ENCODE measurements around the gene PRKCZ.

The PRKCZ gene

DNA sequence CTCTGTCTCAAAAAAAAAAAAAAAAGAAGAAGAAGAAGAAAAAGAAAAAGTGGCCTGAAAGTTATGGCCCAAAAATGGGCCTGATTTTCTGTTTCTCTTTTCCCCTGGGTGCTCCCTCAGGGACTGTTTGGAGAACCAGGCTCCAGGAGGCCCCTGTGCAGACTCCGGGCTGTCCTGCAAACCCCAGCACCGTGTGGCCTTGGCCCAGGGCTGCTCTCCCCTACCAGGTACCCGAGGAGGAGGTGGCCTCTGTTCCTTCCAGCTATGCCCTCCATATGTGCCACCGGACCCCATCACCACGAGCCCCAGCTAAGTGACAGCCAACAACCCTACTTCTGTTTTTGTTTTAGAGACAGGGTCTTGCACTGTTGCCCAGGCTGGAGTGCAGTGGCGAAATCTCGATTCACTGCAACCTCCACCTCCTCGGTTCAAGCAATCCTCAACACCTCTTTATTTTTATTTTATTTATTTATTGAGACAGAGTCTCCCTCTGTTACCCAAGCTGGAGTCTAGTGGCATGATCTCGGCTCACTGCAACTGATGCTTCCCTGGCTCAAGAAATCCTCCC is 151.9 kb downstream of the PRKCZ start:
- peaks cover 10% of the 10 kb centered on the region for H3K79me1 ChIP-seq (ENCODE audit: low read length)
- no peak overlapping the region for H2AFZ ChIP-seq (ENCODE audit: insufficient read depth, low read length, poor library complexity)
- H3K23ac ChIP-seq (ENCODE audit: low read length), result no peak overlapping the region
- H3K4ac ChIP-seq (ENCODE audit: low read depth, low read length), result no peak overlapping the region
- H3K27ac ChIP-seq (ENCODE audit: low read depth, low read length), result no peak overlapping the region
- H3K9ac ChIP-seq (ENCODE audit: low read length), result no peak overlapping the region
- no CpG with 5 or more reads among the region's 9 CpGs for WGBS (ENCODE audit: extremely low coverage, insufficient coverage, insufficient read length)
- H3K4me1 ChIP-seq (ENCODE audit: control insufficient read depth in 1 of 2, insufficient read depth in 2 of 2, low read length in 2 of 2), result peaks cover 13 to 15% of the 10 kb centered on the region in 2 experiments
- H3K18ac ChIP-seq (ENCODE audit: low read length), result no peak overlapping the region
- peaks cover 2% of the 10 kb centered on the region for H3K9me3 ChIP-seq (ENCODE audit: insufficient read depth, low read depth, low read length)
- no peaks in the 10 kb centered on the region for H3K27me3 ChIP-seq (ENCODE audit: insufficient read depth, low read length)
- H4K12ac ChIP-seq (ENCODE audit: low read depth, low read length), result no peak overlapping the region
- no peak overlapping the region for H2BK120ac ChIP-seq (ENCODE audit: insufficient read depth, low read length, poor library complexity)
- no peak for DNase-seq
- H3K4me3 ChIP-seq (ENCODE audit: low read depth, low read length), result no peak overlapping the region
- no peak overlapping the region for H3K4me2 ChIP-seq (ENCODE audit: low read length)
- no peaks in the 10 kb centered on the region for H3K36me3 ChIP-seq (ENCODE audit: control insufficient read depth in 1 of 2, insufficient read depth in 2 of 2, low read length in 2 of 2)
- H2BK5ac ChIP-seq (ENCODE audit: low read depth, low read length, poor library complexity), result no peak overlapping the region
- H4K8ac ChIP-seq (ENCODE audit: low read depth, low read length), result no peak overlapping the region
- no peak overlapping the region for H2BK12ac ChIP-seq (ENCODE audit: low read length)
- peaks cover 6% of the 10 kb centered on the region for H3K79me2 ChIP-seq (ENCODE audit: control insufficient read depth, insufficient read depth, low read length, poor library complexity)
- no peak overlapping the region for H2AK5ac ChIP-seq (ENCODE audit: low read length)
- H4K91ac ChIP-seq (ENCODE audit: low read depth, low read length), result no peak overlapping the region
- H3K14ac ChIP-seq (ENCODE audit: low read length), result no peak overlapping the region

DNA sequence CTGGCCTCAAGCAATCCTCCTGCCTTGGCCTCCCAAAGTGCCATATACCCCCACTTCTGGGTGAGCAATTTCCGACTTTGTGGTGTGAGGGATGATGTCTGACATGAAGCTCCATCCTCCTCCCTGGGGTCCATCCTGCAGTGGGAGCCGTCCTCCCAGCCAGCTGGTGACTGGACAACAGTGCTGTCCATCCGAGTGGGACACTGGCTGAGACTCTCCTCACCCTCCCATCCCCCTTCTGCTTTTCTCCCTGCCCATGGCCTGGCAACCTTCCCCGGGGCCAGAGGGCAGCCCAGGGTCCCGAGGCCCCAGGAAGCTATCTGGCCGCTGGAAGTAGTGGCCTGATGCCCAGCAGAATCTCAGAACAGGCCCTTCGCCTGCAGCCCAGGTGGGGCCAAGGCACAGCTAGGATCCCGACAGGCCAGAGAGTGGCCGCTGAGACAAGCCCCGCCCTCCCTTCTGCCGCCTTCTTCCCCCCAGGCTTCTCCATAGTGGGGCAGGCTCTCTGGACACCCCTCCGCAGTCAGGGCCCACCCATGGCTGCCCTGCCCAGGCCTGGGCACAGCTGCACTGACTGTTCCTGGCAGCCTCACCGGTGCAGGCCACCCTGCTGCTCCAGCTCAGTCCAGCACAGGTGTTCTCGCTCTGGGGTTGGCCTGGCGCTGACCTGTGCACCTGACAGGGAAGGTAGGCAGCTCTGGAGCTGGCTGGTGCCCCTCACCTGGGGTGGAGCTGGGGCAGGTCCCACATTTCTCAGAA is 152.8 kb downstream of the PRKCZ start:
- H3K27ac ChIP-seq (ENCODE audit: low read depth, low read length), result no peak overlapping the region
- no peaks in the 10 kb centered on the region for H3K36me3 ChIP-seq (ENCODE audit: control insufficient read depth in 1 of 2, insufficient read depth in 2 of 2, low read length in 2 of 2)
- no peaks in the 10 kb centered on the region for H3K27me3 ChIP-seq (ENCODE audit: insufficient read depth, low read length)
- no peak overlapping the region for H2BK120ac ChIP-seq (ENCODE audit: insufficient read depth, low read length, poor library complexity)
- no peak overlapping the region for H3K14ac ChIP-seq (ENCODE audit: low read length)
- H3K18ac ChIP-seq (ENCODE audit: low read length), result no peak overlapping the region
- H3K4me3 ChIP-seq (ENCODE audit: low read depth, low read length), result no peak overlapping the region
- no peak overlapping the region for H2AFZ ChIP-seq (ENCODE audit: insufficient read depth, low read length, poor library complexity)
- no peak overlapping the region for H3K23ac ChIP-seq (ENCODE audit: low read length)
- H4K12ac ChIP-seq (ENCODE audit: low read depth, low read length), result no peak overlapping the region
- DNase-seq, result no peak
- H3K79me2 ChIP-seq (ENCODE audit: control insufficient read depth, insufficient read depth, low read length, poor library complexity), result peaks cover 6% of the 10 kb centered on the region
- H3K4ac ChIP-seq (ENCODE audit: low read depth, low read length), result no peak overlapping the region
- no peak overlapping the region for H2BK12ac ChIP-seq (ENCODE audit: low read length)
- H2BK5ac ChIP-seq (ENCODE audit: low read depth, low read length, poor library complexity), result no peak overlapping the region
- no peak overlapping the region for H3K4me2 ChIP-seq (ENCODE audit: low read length)
- H4K91ac ChIP-seq (ENCODE audit: low read depth, low read length), result no peak overlapping the region
- H4K8ac ChIP-seq (ENCODE audit: low read depth, low read length), result no peak overlapping the region
- peaks cover 13 to 15% of the 10 kb centered on the region in 2 experiments for H3K4me1 ChIP-seq (ENCODE audit: control insufficient read depth in 1 of 2, insufficient read depth in 2 of 2, low read length in 2 of 2)
- H3K79me1 ChIP-seq (ENCODE audit: low read length), result peaks cover 10% of the 10 kb centered on the region
- H3K9me3 ChIP-seq (ENCODE audit: insufficient read depth, low read depth, low read length), result peaks cover 2% of the 10 kb centered on the region
- WGBS (ENCODE audit: extremely low coverage, insufficient coverage, insufficient read length), result no CpG with 5 or more reads among the region's 15 CpGs
- H3K9ac ChIP-seq (ENCODE audit: low read length), result no peak overlapping the region
- no peak overlapping the region for H2AK5ac ChIP-seq (ENCODE audit: low read length)

DNA sequence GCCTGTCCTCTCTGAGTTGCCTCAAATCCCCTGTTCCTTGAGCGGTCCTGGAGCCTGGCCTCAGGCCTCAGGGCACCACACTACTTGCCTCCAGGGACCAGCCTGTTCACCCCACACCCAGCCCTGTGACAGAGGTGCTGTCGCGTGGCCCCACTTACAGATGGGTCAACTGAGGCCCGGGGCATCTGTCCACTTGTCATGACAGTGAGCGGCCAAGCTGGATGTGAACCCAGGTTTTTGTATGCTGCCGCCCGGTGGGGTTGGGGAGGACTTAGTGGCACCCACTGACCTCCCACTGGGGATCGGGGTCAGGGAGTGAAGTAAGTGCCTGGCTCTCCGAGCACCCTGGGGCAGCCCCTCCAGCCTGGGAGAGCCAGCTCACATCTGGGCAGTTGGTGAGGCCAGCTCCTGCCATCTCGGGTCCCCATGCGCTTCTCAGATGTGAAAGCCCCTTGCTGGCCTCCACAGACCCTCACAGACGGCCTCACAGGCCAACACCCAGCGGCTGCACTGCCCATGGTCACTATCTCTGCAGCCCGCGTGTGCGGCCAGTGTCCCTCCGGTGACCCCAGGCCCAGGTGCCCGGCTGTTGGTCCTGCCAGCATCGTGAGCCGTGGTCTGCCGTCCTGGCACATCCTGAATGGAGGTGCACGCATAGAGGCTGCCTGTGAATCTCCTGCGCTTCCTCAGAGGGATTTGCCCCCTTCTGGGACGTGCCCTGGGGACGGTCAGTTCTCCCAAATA is 153.6 kb downstream of the PRKCZ start:
- H2AFZ ChIP-seq (ENCODE audit: insufficient read depth, low read length, poor library complexity), result peak overlapping the region; percentile 19
- peaks cover 2% of the 10 kb centered on the region for H3K9me3 ChIP-seq (ENCODE audit: insufficient read depth, low read depth, low read length)
- H2BK5ac ChIP-seq (ENCODE audit: low read depth, low read length, poor library complexity), result no peak overlapping the region
- peak overlapping the region; percentile 49 for H4K91ac ChIP-seq (ENCODE audit: low read depth, low read length)
- no peak for DNase-seq
- peaks cover 13 to 15% of the 10 kb centered on the region in 2 experiments for H3K4me1 ChIP-seq (ENCODE audit: control insufficient read depth in 1 of 2, insufficient read depth in 2 of 2, low read length in 2 of 2)
- H3K27ac ChIP-seq (ENCODE audit: low read depth, low read length), result no peak overlapping the region
- H3K4ac ChIP-seq (ENCODE audit: low read depth, low read length), result no peak overlapping the region
- no peaks in the 10 kb centered on the region for H3K36me3 ChIP-seq (ENCODE audit: control insufficient read depth in 1 of 2, insufficient read depth in 2 of 2, low read length in 2 of 2)
- no peak overlapping the region for H3K9ac ChIP-seq (ENCODE audit: low read length)
- H3K79me1 ChIP-seq (ENCODE audit: low read length), result peaks cover 10% of the 10 kb centered on the region
- H3K18ac ChIP-seq (ENCODE audit: low read length), result no peak overlapping the region
- H3K14ac ChIP-seq (ENCODE audit: low read length), result peak overlapping the region; percentile 50
- no peak overlapping the region for H2BK12ac ChIP-seq (ENCODE audit: low read length)
- WGBS (ENCODE audit: extremely low coverage, insufficient coverage, insufficient read length), result no CpG with 5 or more reads among the region's 25 CpGs
- no peak overlapping the region for H3K4me3 ChIP-seq (ENCODE audit: low read depth, low read length)
- H2AK5ac ChIP-seq (ENCODE audit: low read length), result peak overlapping the region; percentile 49
- peak overlapping the region; percentile 61 for H4K12ac ChIP-seq (ENCODE audit: low read depth, low read length)
- no peak overlapping the region for H2BK120ac ChIP-seq (ENCODE audit: insufficient read depth, low read length, poor library complexity)
- no peaks in the 10 kb centered on the region for H3K27me3 ChIP-seq (ENCODE audit: insufficient read depth, low read length)
- H3K4me2 ChIP-seq (ENCODE audit: low read length), result peak overlapping the region; percentile 49
- no peak overlapping the region for H3K23ac ChIP-seq (ENCODE audit: low read length)
- peak overlapping the region; percentile 90 for H4K8ac ChIP-seq (ENCODE audit: low read depth, low read length)
- H3K79me2 ChIP-seq (ENCODE audit: control insufficient read depth, insufficient read depth, low read length, poor library complexity), result peaks cover 6% of the 10 kb centered on the region

DNA sequence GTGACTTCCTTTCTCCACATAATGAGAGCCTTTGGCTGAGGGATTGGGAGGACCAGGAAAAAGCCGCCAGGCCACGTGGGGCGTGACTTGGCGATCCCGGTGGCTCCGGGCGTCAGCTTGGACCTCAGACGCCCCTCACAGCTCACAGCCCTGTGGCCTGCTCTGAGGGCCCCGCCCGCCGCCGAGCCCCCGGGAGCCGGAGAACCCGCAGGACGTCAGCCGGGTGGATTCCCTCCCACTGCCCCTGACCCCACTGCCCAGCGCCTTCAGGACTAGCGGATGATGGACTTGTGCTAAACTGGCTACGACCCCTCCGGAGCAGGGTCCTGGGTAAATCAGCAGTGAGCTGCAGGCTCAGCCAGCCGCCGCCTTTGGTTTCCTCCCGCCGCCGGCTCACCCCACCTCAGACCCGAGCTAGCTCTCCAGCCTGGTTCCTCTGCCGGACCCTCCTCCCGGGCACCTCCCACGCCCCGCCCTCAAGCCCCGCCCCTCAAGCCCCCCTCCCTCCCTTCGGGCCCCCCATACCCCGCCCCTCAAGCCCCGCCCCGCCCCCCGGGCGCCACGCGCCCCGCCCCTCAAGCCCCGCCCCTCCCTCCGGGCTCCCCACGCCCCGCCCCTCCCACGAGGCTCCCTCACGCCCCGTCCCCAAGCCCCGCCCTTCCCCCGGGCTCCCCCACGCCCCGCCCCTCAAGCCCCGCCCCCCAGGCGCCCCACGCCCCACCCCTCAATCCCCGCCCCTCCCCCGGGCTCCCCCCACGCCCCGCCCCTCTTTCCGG is 154.4 kb downstream of the PRKCZ start:
- Histone ChIP-seq H2BK12ac (ENCODE audit: low read length) (peak overlapping the region; percentile 24), H3K27ac (ENCODE audit: low read depth, low read length) (peak overlapping the region; percentile 1), H4K12ac (ENCODE audit: low read depth, low read length) (peak overlapping the region; percentile 61), H3K4me1 (ENCODE audit: control insufficient read depth in 1 of 2, insufficient read depth in 2 of 2, low read length in 2 of 2) (peaks cover 9 to 12% of the 10 kb centered on the region in 2 experiments), H4K91ac (ENCODE audit: low read depth, low read length) (peak overlapping the region; percentile 49), H2BK5ac (ENCODE audit: low read depth, low read length, poor library complexity) (peak overlapping the region; percentile 8), H3K36me3 (ENCODE audit: control insufficient read depth in 1 of 2, insufficient read depth in 2 of 2, low read length in 2 of 2) (no peaks in the 10 kb centered on the region), H3K23ac (ENCODE audit: low read length) (no peak overlapping the region), H3K4me3 (ENCODE audit: low read depth, low read length) (peak overlapping the region; percentile 33), H2AFZ (ENCODE audit: insufficient read depth, low read length, poor library complexity) (peak overlapping the region; percentile 19), H3K18ac (ENCODE audit: low read length) (peak overlapping the region; percentile 71), H3K9ac (ENCODE audit: low read length) (peak overlapping the region; percentile 0), H3K27me3 (ENCODE audit: insufficient read depth, low read length) (no peaks in the 10 kb centered on the region), H3K9me3 (ENCODE audit: insufficient read depth, low read depth, low read length) (peaks cover 2% of the 10 kb centered on the region), H3K79me1 (ENCODE audit: low read length) (peaks cover 8% of the 10 kb centered on the region), H2BK120ac (ENCODE audit: insufficient read depth, low read length, poor library complexity) (peak overlapping the region; percentile 61), H3K79me2 (ENCODE audit: control insufficient read depth, insufficient read depth, low read length, poor library complexity) (peaks cover 6% of the 10 kb centered on the region), H2AK5ac (ENCODE audit: low read length) (peak overlapping the region; percentile 49), H3K4ac (ENCODE audit: low read depth, low read length) (no peak overlapping the region), H3K4me2 (ENCODE audit: low read length) (peak overlapping the region; percentile 49), H3K14ac (ENCODE audit: low read length) (peak overlapping the region; percentile 50), H4K8ac (ENCODE audit: low read depth, low read length) (peak overlapping the region; percentile 90)
- no CpG with 5 or more reads among the region's 60 CpGs for WGBS (ENCODE audit: extremely low coverage, insufficient coverage, insufficient read length)
- DNase-seq, result peak; percentile 36 to 55
